CD8-positive, alpha-beta memory T cell (primary cell): ENCODE measurements around the gene TOGARAM2. TPM values are rescaled to one million over a fixed set of nuclear protein-coding genes. Genes with fewer than 3 reads are reported as not detected.
"Not testable (repeated sequence)": the region's sequence is repeated elsewhere in the genome, so short reads cannot be mapped to it uniquely, and the experiment has no call there.

ENCODE experiments used
- CTCF ChIA-PET: fragments of 350-600 bp; sonication (Branson Sonifier 250); formaldehyde crosslinking; loops from one replicate; lab custom pipeline; 2021; ENCODE audit warnings: antibody characterized with exemption; lab: Charles Lee
- POLR2A ChIA-PET: fragments of 350-600 bp; sonication (Branson Sonifier 250); formaldehyde crosslinking; loops from one replicate; lab custom pipeline; 2021; ENCODE audit warnings: antibody characterized with exemption; lab: Charles Lee
- DNase-seq, 5 donors: peaks; one replicate each; pipeline versions ENCODE4 v3.0.0 to v3.0.0-alpha.2; 2020 to 2022; ENCODE audit warnings: mixed read lengths in 1 of 5
- H3K27ac ChIP-seq: one replicate; pipeline ENCODE4 v1.7.0; 2013; ENCODE audit warnings: low read depth, mild to moderate bottlenecking, low read length, moderate library complexity
- H3K27me3 ChIP-seq: 2 replicates; pipeline ENCODE4 v1.7.0; 2013; ENCODE audit warnings: low read length, mild to moderate bottlenecking; ENCODE audit not compliant: insufficient read depth, poor library complexity, severe bottlenecking
- H3K36me3 ChIP-seq: 2 replicates; pipeline ENCODE4 v1.7.0; 2013; ENCODE audit warnings: mild to moderate bottlenecking, low read length, moderate library complexity; ENCODE audit not compliant: insufficient read depth
- H3K4me1 ChIP-seq: 2 replicates; pipeline ENCODE4 v1.7.0; 2013; ENCODE audit warnings: mild to moderate bottlenecking, low read length, moderate library complexity; ENCODE audit not compliant: insufficient read depth
- H3K4me3 ChIP-seq: 2 replicates; pipeline ENCODE4 v1.7.0; 2013; ENCODE audit warnings: mild to moderate bottlenecking, low read length
- H3K9me3 ChIP-seq: 2 replicates; pipeline ENCODE4 v1.7.0; 2013; ENCODE audit warnings: mild to moderate bottlenecking, low read length
- H3K27ac Mint-ChIP-seq, 8 donors: one replicate each; pipeline ENCODE4 v1.8.0; 2020 to 2021; ENCODE audit warnings: mixed read lengths in 8 of 8, mild to moderate bottlenecking in 6 of 8, inconsistent platforms in 3 of 8, moderate library complexity in 3 of 8
- H3K27me3 Mint-ChIP-seq, 2 donors: one replicate each; pipeline ENCODE4 v1.8.0; 2020 to 2021; ENCODE audit warnings: mixed read lengths in 2 of 2, mild to moderate bottlenecking in 1 of 2, moderate library complexity in 1 of 2
- H3K36me3 Mint-ChIP-seq, 3 donors: one replicate each; pipeline ENCODE4 v1.8.0; 2020 to 2021; ENCODE audit warnings: mixed read lengths in 3 of 3, inconsistent platforms in 1 of 3, mild to moderate bottlenecking in 1 of 3
- H3K4me1 Mint-ChIP-seq, 3 donors: one replicate each; pipeline ENCODE4 v1.8.0; 2020 to 2021; ENCODE audit warnings: mixed read lengths in 3 of 3, inconsistent platforms in 1 of 3, mild to moderate bottlenecking in 1 of 3
- H3K4me3 Mint-ChIP-seq, 7 donors: one replicate each; pipeline ENCODE4 v1.8.0; 2020 to 2021; ENCODE audit warnings: mixed read lengths in 7 of 7, mild to moderate bottlenecking in 6 of 7, moderate library complexity in 4 of 7, inconsistent platforms in 2 of 7
- H3K9me3 Mint-ChIP-seq, 5 donors: one replicate each; pipeline ENCODE4 v1.8.0; 2020 to 2022; ENCODE audit warnings: mixed read lengths in 5 of 5, mild to moderate bottlenecking in 3 of 5, moderate library complexity in 2 of 5, inconsistent platforms in 1 of 5
- polyA plus RNA-seq: library from polyadenylated mRNA; unstranded; fragments of 300-500 nt; fragmentation: Illumina TruSeq; gene quantifications from one replicate; pipeline ENCODE4 v1.2.3, GENCODE V29; 2021
- total RNA-seq, 2 experiments: library from RNA; stranded (reverse); gene quantifications; one replicate each; pipeline ENCODE4 v1.2.3, GENCODE V29; 2021

TOGARAM2 gene
- total and polyA plus RNA-seq, 3 experiments from 2014 or later = 2.5 to 5.2 (median 5.0) TPM

DNA sequence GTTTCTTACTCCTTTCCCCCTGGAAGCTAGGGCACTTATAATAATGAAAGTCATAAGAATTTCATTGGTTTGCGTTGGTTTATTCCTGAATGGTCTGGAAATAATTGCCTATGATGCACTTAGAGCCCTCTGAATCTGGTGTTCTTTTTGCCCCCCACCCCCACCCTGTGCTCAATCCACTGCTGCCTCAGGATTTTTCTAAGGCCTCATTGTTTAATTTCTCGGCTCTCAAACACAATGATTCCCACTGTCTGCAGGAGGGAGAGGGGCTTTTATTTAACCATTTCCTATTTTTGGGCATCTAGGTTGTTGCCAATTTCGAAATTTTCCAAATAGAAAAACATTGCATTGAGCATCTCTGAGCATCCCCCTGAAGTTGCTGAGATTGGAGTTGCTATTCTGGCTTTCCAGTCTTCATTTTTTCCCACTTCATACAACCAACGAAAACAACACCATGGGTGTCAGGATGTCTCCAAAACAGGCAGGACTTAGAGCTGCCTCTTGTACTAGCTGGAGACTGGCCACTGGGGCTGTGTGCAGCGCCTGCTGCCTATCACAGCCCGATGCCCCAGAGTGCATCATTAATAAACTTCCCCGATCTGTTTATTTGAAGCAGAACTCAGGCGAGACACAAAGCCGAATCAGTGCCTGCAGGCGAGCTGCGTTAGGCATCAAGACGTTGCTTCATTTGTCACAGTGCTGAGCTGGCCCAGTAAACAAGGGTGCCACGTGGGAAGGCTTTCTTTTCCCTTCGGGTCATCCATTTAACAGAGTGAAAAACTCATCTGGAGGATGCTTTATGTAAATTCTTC, 95.0 kb downstream of the TOGARAM2 start:
- H3K27ac Mint-ChIP-seq = no peak overlapping the region
- no peaks in the 10 kb centered on the region for H3K36me3 ChIP-seq
- no peak overlapping the region for H3K4me3 ChIP-seq
- no peak for DNase-seq
- POLR2A ChIA-PET = interaction anchor here (0.6 kb wide), 1 partner anchor 1361 kb away, joined by 5 read pairs; no protein-coding TSS in a partner anchor
- CTCF ChIA-PET = interaction anchor here (1.3 kb wide), 1 partner anchor 9 kb away, joined by 3 read pairs; no protein-coding TSS in a partner anchor
- H3K27me3 ChIP-seq = no peaks in the 10 kb centered on the region
- no peak overlapping the region for H3K27ac ChIP-seq
- no peaks in the 10 kb centered on the region for H3K9me3 ChIP-seq
- H3K4me3 Mint-ChIP-seq = no peak overlapping the region
- no peaks in the 10 kb centered on the region for H3K4me1 ChIP-seq
- no peaks in the 10 kb centered on the region for H3K4me1 Mint-ChIP-seq
- peaks cover 0 to 6% (median 0%) of the 10 kb centered on the region in 3 donors for H3K36me3 Mint-ChIP-seq
- no peaks in the 10 kb centered on the region for H3K27me3 Mint-ChIP-seq
- H3K9me3 Mint-ChIP-seq = peaks cover 0 to 13% (median 2%) of the 10 kb centered on the region in 5 donors

DNA sequence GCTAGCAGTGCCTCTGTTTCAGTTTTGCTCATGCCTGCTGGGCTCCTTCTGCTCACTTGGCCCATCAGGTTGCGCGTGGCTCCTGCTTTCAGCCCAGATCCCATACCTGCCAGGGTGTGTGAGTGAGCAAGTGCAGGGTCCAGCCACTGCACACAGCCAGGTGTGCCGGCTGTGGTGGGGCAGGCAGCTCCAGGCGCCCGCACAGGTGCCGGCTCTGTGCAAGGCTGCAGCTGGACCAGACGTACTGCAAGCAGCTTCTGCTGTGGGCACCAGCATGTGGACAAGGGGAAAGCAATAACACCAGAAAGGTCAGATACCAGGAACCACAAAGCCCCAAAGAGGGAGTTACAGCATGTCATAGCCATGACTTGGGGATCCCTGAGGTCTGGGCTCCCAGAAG, 98.8 kb downstream of the TOGARAM2 start:
- Mint-ChIP-seq H3K9me3 (peaks cover 0 to 13% (median 2%) of the 10 kb centered on the region in 5 donors), H3K4me3 (no peak overlapping the region), H3K27ac (no peak overlapping the region), H3K27me3 (no peaks in the 10 kb centered on the region), H3K36me3 (peaks cover 0 to 6% (median 0%) of the 10 kb centered on the region in 3 donors), H3K4me1 (no peaks in the 10 kb centered on the region)
- H3K4me3 ChIP-seq = no peak overlapping the region
- no peaks in the 10 kb centered on the region for H3K36me3 ChIP-seq
- H3K27ac ChIP-seq = no peak overlapping the region
- no peak for DNase-seq
- no peaks in the 10 kb centered on the region for H3K4me1 ChIP-seq
- H3K27me3 ChIP-seq = no peaks in the 10 kb centered on the region
- CTCF ChIA-PET = no interaction called here
- no peaks in the 10 kb centered on the region for H3K9me3 ChIP-seq
- POLR2A ChIA-PET = no interaction called here

- Mint-ChIP-seq H3K4me1 (no peaks in the 10 kb centered on the region), H3K27ac (no peak overlapping the region), H3K4me3 (no peak overlapping the region), H3K36me3 (peaks cover 0 to 6% (median 0%) of the 10 kb centered on the region in 3 donors), H3K27me3 (no peaks in the 10 kb centered on the region), H3K9me3 (peaks cover 0 to 13% (median 2%) of the 10 kb centered on the region in 5 donors)
- no peaks in the 10 kb centered on the region for H3K27me3 ChIP-seq
- no peaks in the 10 kb centered on the region for H3K9me3 ChIP-seq
- no peaks in the 10 kb centered on the region for H3K36me3 ChIP-seq
- no peaks in the 10 kb centered on the region for H3K4me1 ChIP-seq
- ChIA-PET CTCF (no interaction called here), POLR2A (no interaction called here)
- DNase-seq = no peak
- no peak overlapping the region for H3K4me3 ChIP-seq
- no peak overlapping the region for H3K27ac ChIP-seq
Measured at GRCh38 chr2:29080886-29081743, 100.0 kb downstream of the TOGARAM2 start.

- POLR2A ChIA-PET = no interaction called here
- H3K27ac Mint-ChIP-seq = no peak overlapping the region
- no peak overlapping the region for H3K27ac ChIP-seq
Measured at GRCh38 chr2:29082804-29083495, 101.9 kb downstream of the TOGARAM2 start.

DNA sequence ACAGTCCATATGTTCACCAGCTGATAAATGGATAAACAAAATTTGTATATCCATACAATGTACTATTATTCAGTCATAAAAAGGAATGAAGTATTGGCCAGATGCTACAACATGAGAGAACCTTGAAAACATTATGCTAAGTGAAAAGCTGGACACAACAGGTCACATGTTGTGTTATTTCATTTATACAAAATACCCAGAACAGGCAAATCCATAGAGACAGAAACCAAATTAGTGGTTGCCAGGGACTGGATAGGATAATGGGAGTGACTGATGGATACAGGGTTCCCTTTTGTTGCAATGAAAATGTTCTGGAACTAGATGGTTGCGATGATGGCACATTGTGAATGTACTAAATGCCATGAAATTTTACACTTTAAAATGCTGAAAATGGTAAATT, 103.5 kb downstream of the TOGARAM2 start:
- ChIA-PET POLR2A (no interaction called here), CTCF (no interaction called here)
- Mint-ChIP-seq H3K27ac (no peak overlapping the region), H3K27me3 (peaks cover 0 to 18% of the 10 kb centered on the region in 2 donors), H3K4me1 (no peaks in the 10 kb centered on the region), H3K36me3 (peaks cover 0 to 5% (median 0%) of the 10 kb centered on the region in 3 donors), H3K4me3 (no peak overlapping the region), H3K9me3 (peaks cover 0 to 7% (median 2%) of the 10 kb centered on the region in 5 donors)
- no peaks in the 10 kb centered on the region for H3K36me3 ChIP-seq
- H3K4me3 ChIP-seq = no peak overlapping the region
- no peak for DNase-seq
- no peak overlapping the region for H3K27ac ChIP-seq
- no peaks in the 10 kb centered on the region for H3K4me1 ChIP-seq
- H3K27me3 ChIP-seq = no peaks in the 10 kb centered on the region
- no peaks in the 10 kb centered on the region for H3K9me3 ChIP-seq

More at GRCh38 chr2:29082804-29083495, 101.9 kb downstream of the TOGARAM2 start:
- H3K27me3 ChIP-seq = no peaks in the 10 kb centered on the region
- no peaks in the 10 kb centered on the region for H3K36me3 ChIP-seq
- no peaks in the 10 kb centered on the region for H3K4me1 ChIP-seq
- Mint-ChIP-seq H3K4me1 (no peaks in the 10 kb centered on the region), H3K4me3 (no peak overlapping the region), H3K9me3 (peaks cover 0 to 13% (median 2%) of the 10 kb centered on the region in 5 donors), H3K27me3 (peaks cover 0 to 3% of the 10 kb centered on the region in 2 donors), H3K36me3 (peaks cover 0 to 1% (median 0%) of the 10 kb centered on the region in 3 donors)
- H3K9me3 ChIP-seq = no peaks in the 10 kb centered on the region
- no peak overlapping the region for H3K4me3 ChIP-seq
- DNase-seq = no peak
- CTCF ChIA-PET = interaction anchor here (0.8 kb wide), 1 partner anchor 14 kb away, joined by 3 read pairs; no protein-coding TSS in a partner anchor

- POLR2A ChIA-PET, H3K9me3 Mint-ChIP-seq, H3K4me3 Mint-ChIP-seq, CTCF ChIA-PET, H3K27ac ChIP-seq, H3K36me3 ChIP-seq, H3K4me1 Mint-ChIP-seq, H3K27ac Mint-ChIP-seq, DNase-seq, H3K9me3 ChIP-seq, H3K27me3 ChIP-seq, H3K4me3 ChIP-seq, H3K4me1 ChIP-seq, H3K36me3 Mint-ChIP-seq: not testable (repeated sequence)
- peaks cover 1 to 20% of the 10 kb centered on the region in 2 donors for H3K27me3 Mint-ChIP-seq
Measured at GRCh38 chr2:29090311-29090710, 109.2 kb downstream of the TOGARAM2 start.

- H3K36me3 ChIP-seq = no peaks in the 10 kb centered on the region
- H3K9me3 ChIP-seq = no peaks in the 10 kb centered on the region
- H3K27me3 ChIP-seq = no peaks in the 10 kb centered on the region
- no peak overlapping the region for H3K27ac Mint-ChIP-seq
- no peaks in the 10 kb centered on the region for H3K4me1 ChIP-seq
- H3K4me1 Mint-ChIP-seq = no peaks in the 10 kb centered on the region
- DNase-seq = no peak
- H3K27ac ChIP-seq = no peak overlapping the region
- peaks cover 0 to 6% of the 10 kb centered on the region in 2 donors for H3K27me3 Mint-ChIP-seq
- ChIA-PET POLR2A (no interaction called here), CTCF (no interaction called here)
- no peaks in the 10 kb centered on the region for H3K9me3 Mint-ChIP-seq
- no peak overlapping the region for H3K4me3 Mint-ChIP-seq
- H3K4me3 ChIP-seq = no peak overlapping the region
- no peaks in the 10 kb centered on the region for H3K36me3 Mint-ChIP-seq
Measured at GRCh38 chr2:29096969-29097368, 115.9 kb downstream of the TOGARAM2 start.
